DOHH2 (cell line): Measurements from ENCODE around the gene SERPINH1.

Experiments
- H3F3A ChIP-seq: fragments of 200-600 bp; sonication (generic), shearing (Covaris generic); 2 replicates; pipeline ENCODE4 v1.6.0; 2016; ENCODE audit warnings: antibody characterized with exemption, mild to moderate bottlenecking; ENCODE audit not compliant: control insufficient read depth, insufficient read depth
- H3K27ac ChIP-seq: fragments of 200-600 bp; sonication (generic); 2 replicates; pipeline ENCODE4 v1.5.1; 2014; ENCODE audit warnings: low read depth, mild to moderate bottlenecking, low read length, moderate library complexity
- H3K27me3 ChIP-seq: fragments of 200-600 bp; sonication (generic); 2 replicates; pipeline ENCODE4 v1.6.1; 2014; ENCODE audit warnings: mild to moderate bottlenecking, low read length, mixed read lengths; ENCODE audit not compliant: control insufficient read depth
- H3K36me3 ChIP-seq: fragments of 200-600 bp; sonication (generic); 2 replicates; pipeline ENCODE4 v1.6.1; 2014; ENCODE audit warnings: mild to moderate bottlenecking, low read length, moderate library complexity, mixed read lengths; ENCODE audit not compliant: control insufficient read depth
- H3K4me1 ChIP-seq: fragments of 200-600 bp; sonication (generic); 2 replicates; pipeline ENCODE4 v1.6.1; 2014; ENCODE audit warnings: mild to moderate bottlenecking, low read length, mixed read lengths; ENCODE audit not compliant: control insufficient read depth
- H3K4me2 ChIP-seq: fragments of 200-600 bp; sonication (generic); 2 replicates; pipeline ENCODE4 v1.6.0; 2014; ENCODE audit warnings: mild to moderate bottlenecking, low read length, moderate library complexity
- H3K4me3 ChIP-seq: fragments of 200-600 bp; sonication (generic); 2 replicates; pipeline ENCODE4 v1.5.1; 2014; ENCODE audit warnings: mild to moderate bottlenecking, low read length, mixed read lengths
- H3K79me2 ChIP-seq: fragments of 200-600 bp; sonication (generic); 2 replicates; pipeline ENCODE4 v1.6.1; 2014; ENCODE audit warnings: mild to moderate bottlenecking, low read length, mixed read lengths; ENCODE audit not compliant: control insufficient read depth
- H3K9me2 ChIP-seq: fragments of 200-600 bp; sonication (generic); replicated peaks from 2 replicates; pipeline ENCODE4 v1.6.1; 2014; ENCODE audit warnings: mild to moderate bottlenecking, low read length, mixed read lengths; ENCODE audit not compliant: control insufficient read depth
- H3K9me3 ChIP-seq: fragments of 200-600 bp; sonication (generic); 2 replicates; pipeline ENCODE4 v1.6.1; 2014; ENCODE audit warnings: antibody characterized with exemption, low read length, mixed read lengths; ENCODE audit not compliant: control insufficient read depth, insufficient read depth
- H4K20me1 ChIP-seq: fragments of 200-600 bp; sonication (generic); 2 replicates; pipeline ENCODE4 v1.6.0; 2014; ENCODE audit warnings: low read depth, mild to moderate bottlenecking, antibody characterized with exemption, low read length, moderate library complexity; ENCODE audit not compliant: control insufficient read depth, insufficient read depth
- CTCF ChIP-seq: fragments of 200-600 bp; sonication (generic); IDR thresholded peaks from one replicate; pipeline ENCODE4 v1.5.1; 2014; ENCODE audit warnings: antibody characterized with exemption, mild to moderate bottlenecking, low read depth, low read length; ENCODE audit not compliant: poor library complexity, severe bottlenecking
- EZH2phosphoT487 ChIP-seq: fragments of 200-600 bp; sonication (generic); IDR thresholded peaks from 2 replicates; pipeline ENCODE4 v1.6.1; 2017; ENCODE audit warnings: borderline replicate concordance, mild to moderate bottlenecking, antibody characterized with exemption, low read length, moderate library complexity, mixed read lengths

The SERPINH1 gene

GRCh38 chr11:75593286-75593915, 31.3 kb downstream of the SERPINH1 start:
- no peaks in the 10 kb centered on the region for H3K79me2 ChIP-seq
- H3K9me3 ChIP-seq: no peaks in the 10 kb centered on the region
- no peaks in the 10 kb centered on the region for H4K20me1 ChIP-seq
- no peaks in the 10 kb centered on the region for H3K9me2 ChIP-seq
- TF ChIP-seq EZH2phosphoT487 (no peak), CTCF (no peak)
- no peak overlapping the region for H3K4me2 ChIP-seq
- H3F3A ChIP-seq: no peaks in the 10 kb centered on the region
- H3K27me3 ChIP-seq: peaks cover 5% of the 10 kb centered on the region; the same call in 1 of the 2 replicates
- H3K27ac ChIP-seq: no peak overlapping the region
- H3K4me1 ChIP-seq: peaks cover 27% of the 10 kb centered on the region
- H3K36me3 ChIP-seq: no peaks in the 10 kb centered on the region
- H3K4me3 ChIP-seq: no peak overlapping the region

- H3F3A ChIP-seq: no peaks in the 10 kb centered on the region
- H3K79me2 ChIP-seq: no peaks in the 10 kb centered on the region
- TF ChIP-seq EZH2phosphoT487 (no peak), CTCF (no peak)
- H3K4me1 ChIP-seq: peaks cover 32% of the 10 kb centered on the region
- H3K27me3 ChIP-seq: peaks cover 5% of the 10 kb centered on the region; the same call in 1 of the 2 replicates
- H4K20me1 ChIP-seq: no peaks in the 10 kb centered on the region
- H3K9me2 ChIP-seq: no peaks in the 10 kb centered on the region
- no peak overlapping the region for H3K4me3 ChIP-seq
- H3K4me2 ChIP-seq: no peak overlapping the region
- H3K27ac ChIP-seq: no peak overlapping the region
- H3K36me3 ChIP-seq: no peaks in the 10 kb centered on the region
- H3K9me3 ChIP-seq: no peaks in the 10 kb centered on the region
Observed at GRCh38 chr11:75594211-75594610, 32.2 kb downstream of the SERPINH1 start.

GRCh38 chr11:75595429-75595828, 33.4 kb downstream of the SERPINH1 start:
- no peaks in the 10 kb centered on the region for H3K9me2 ChIP-seq
- peaks cover 32% of the 10 kb centered on the region for H3K4me1 ChIP-seq
- no peaks in the 10 kb centered on the region for H4K20me1 ChIP-seq
- peak overlapping the region; percentile 42 for H3K4me2 ChIP-seq
- no peaks in the 10 kb centered on the region for H3K9me3 ChIP-seq
- no peaks in the 10 kb centered on the region for H3K36me3 ChIP-seq
- H3K4me3 ChIP-seq: peak overlapping the region; percentile 18; the same call in 1 of the 2 replicates
- H3K27me3 ChIP-seq: peaks cover 5% of the 10 kb centered on the region; the same call in 1 of the 2 replicates
- H3K27ac ChIP-seq: no peak overlapping the region
- no peaks in the 10 kb centered on the region for H3K79me2 ChIP-seq
- no peak for TF ChIP-seq EZH2phosphoT487
- no peak for TF ChIP-seq CTCF
- no peaks in the 10 kb centered on the region for H3F3A ChIP-seq
